Ovary (tissue), 10 donors: ENCODE results near the gene AMDHD1. TPM values are rescaled to one million over a fixed set of nuclear protein-coding genes. Genes with fewer than 3 reads are reported as not detected.
A peak's percentile ranks its signal among the peaks of the same experiment; 100 is the strongest.

Experiments used
- DNase-seq, 5 donors: peaks; one replicate each; pipeline ENCODE4 v3.0.0-alpha.2; 2019 to 2020
- H3K27ac ChIP-seq, 2 donors: fragments of 200-600 bp; one replicate each; pipeline versions ENCODE4 v1.5.1 to v1.8.0; 2019 to 2022
- H3K27me3 ChIP-seq: fragments of 200-600 bp; one replicate; pipeline ENCODE4 v1.8.0; 2022
- H3K36me3 ChIP-seq: fragments of 200-600 bp; sonication (generic); one replicate; pipeline ENCODE4 v1.5.1; 2019
- H3K4me1 ChIP-seq: one replicate; pipeline ENCODE4 v1.8.1; 2013; ENCODE audit warnings: mild to moderate bottlenecking, moderate library complexity; ENCODE audit not compliant: insufficient read depth
- H3K4me3 ChIP-seq: fragments of 200-600 bp; sonication (generic); one replicate; pipeline ENCODE4 v1.5.1; 2017
- H3K9me3 ChIP-seq, 2 donors: fragments of 200-600 bp in 1 of 2; sonication (generic) in 1 of 2; one replicate each; pipeline versions ENCODE4 v1.5.1 to v1.8.1; 2013 to 2019; ENCODE audit warnings: mild to moderate bottlenecking in 1 of 2, moderate library complexity in 1 of 2
- CTCF ChIP-seq, 3 donors: fragments of 450-650 bp in 2 of 3; fragments of 200-600 bp in 1 of 3; IDR thresholded peaks; one replicate each; pipeline versions ENCODE4 v1.5.1 to v1.8.0; 2016 to 2022; ENCODE audit warnings: antibody characterized with exemption in 3 of 3, mild to moderate bottlenecking in 1 of 3
- EP300 ChIP-seq: sonication (generic); formaldehyde crosslinking; IDR thresholded peaks from one replicate; pipeline ENCODE4 v1.6.1; 2017; ENCODE audit warnings: antibody characterized with exemption
- POLR2A ChIP-seq: fragments of 450-650 bp; IDR thresholded peaks from one replicate; pipeline ENCODE4 v1.6.1; 2017; ENCODE audit warnings: antibody characterized with exemption, mild to moderate bottlenecking, moderate library complexity
- WGBS, 3 donors: extraction: QIAGEN DNeasy Blood & Tissue Kit in 1 of 3; methylation state at CpG; one replicate each; pipeline versions ENCODE4 v1.1.5 to v1.1.7; 2013 to 2017; 5-methylcytosine and 5-hydroxymethylcytosine counted together
- intact Hi-C, 4 donors: fragments of 100-400 bp; cut with DNase I; formaldehyde crosslinking; loops; one replicate each; pipeline versions ENCODE4 v1.11.0 to v1.15.1; 2022 to 2023
- long read RNA-seq, 3 donors: library from polyadenylated mRNA in 2 of 3; unstranded in 2 of 3; transcript quantifications; one replicate each; pipeline ENCODE4 v2.0.0 and lab custom pipeline, GENCODE V29; 2021 to 2026
- polyA plus RNA-seq, 2 donors: library from polyadenylated mRNA; stranded (reverse); fragments of 200-250 nt in 1 of 2; fragments of 350-450 nt in 1 of 2; fragmentation: Illumina TruSeq in 1 of 2; extraction: RNeasy Lipid Tissue Mini Kit (QIAGEN cat#74804) in 1 of 2; gene quantifications; one replicate each; pipeline ENCODE4 v1.2.3, GENCODE V29; 2013 to 2014
- total RNA-seq, 7 donors: library from RNA; depleted of rRNA in 2 of 7; stranded (reverse); fragments of >200 nt in 2 of 7; fragmentation: NEBNext Ultra II Directional in 3 of 7; extraction: Animal tissue kit (Norgen Biotek cat#: 25700) in 3 of 7; gene quantifications; one replicate each; pipeline versions ENCODE4 v1.1.0 to v1.2.4, GENCODE V29; 2016 to 2023
- donor health status: DM: no; HTN: no; CAD: no; lungs with moderate emphysema.
- donor health status: DM: no; HTN: no; CAD: no.
- donor health status: Bipolar disorder and iron deficiency.
- donor health status: DM: yes; HTN: yes; CAD: no.
- donor health status: DM: no; HTN: no; CAD: no.
- donor health status: DM: yes; HTN: yes; CAD: no.

Gene AMDHD1
- total RNA-seq = under 1 TPM in 3 of 7 donors, not detected in 4; 0.37 to 0.71 (median 0.57) TPM
- 1 to 10 TPM in 1 of 2 donors, under 1 TPM in 1; 0.13 to 6.1 TPM for polyA plus RNA-seq
- long read RNA-seq, donor 1 = 0 reads
- long read RNA-seq, donor 2 = 0 reads
- long read RNA-seq, donor 3 = 0 reads

GRCh38 chr12:95943330-95943842, at the start of gene AMDHD1:
AMDHD1 (plus strand) TSS chr12:95943331; CDS start chr12:95943399, 68 bp downstream.
- Histone ChIP-seq H3K4me3 (peak within 1 kb of the TSS; percentile 65), H3K27ac (peak within 1 kb of the TSS; percentile 21 to 34), H3K36me3 (no peaks in the 10 kb centered on the region), H3K9me3 (no peaks in the 10 kb centered on the region), H3K4me1 (no peaks in the 10 kb centered on the region), H3K27me3 (no peaks in the 10 kb centered on the region)
- 0 to 4% (median 1%) methylated on average over 8 to 38 of the region's 38 CpGs for WGBS, 3 donors
- peak in 4 of 5 donors; percentile 32 to 57 (median 38) for DNase-seq
- intact Hi-C loops = no loop called here
- TF ChIP-seq CTCF (IDR thresholded peaks at IDR 0.05) (peak in 1 of 3 donors; percentile 8), EP300 (no peak)

GRCh38 chr12:95896846-95897245, 46.3 kb upstream of the AMDHD1 start:
- H3K27ac ChIP-seq = no peak overlapping the region
- WGBS, 3 donors = 79 to 93% (median 89%) methylated on average over 4 of the region's 4 CpGs
- no peaks in the 10 kb centered on the region for H3K27me3 ChIP-seq
- no peak for TF ChIP-seq EP300
- TF ChIP-seq POLR2A = no peak
- TF ChIP-seq CTCF (IDR thresholded peaks at IDR 0.05) = no peak
- H3K36me3 ChIP-seq = no peaks in the 10 kb centered on the region
- H3K9me3 ChIP-seq = no peaks in the 10 kb centered on the region
- H3K4me1 ChIP-seq = no peaks in the 10 kb centered on the region
- DNase-seq = no peak
- intact Hi-C loops = no loop called here
- no peak overlapping the region for H3K4me3 ChIP-seq

GRCh38 chr12:95898081-95898480, 45.0 kb upstream of the AMDHD1 start:
- H3K27ac ChIP-seq = no peak overlapping the region
- 52 to 63% (median 63%) methylated on average over 4 of the region's 4 CpGs for WGBS, 3 donors
- H3K36me3 ChIP-seq = no peaks in the 10 kb centered on the region
- intact Hi-C loops = no loop called here
- DNase-seq = no peak
- no peaks in the 10 kb centered on the region for H3K27me3 ChIP-seq
- no peak overlapping the region for H3K4me3 ChIP-seq
- H3K9me3 ChIP-seq = no peaks in the 10 kb centered on the region
- TF ChIP-seq POLR2A = no peak
- TF ChIP-seq CTCF (IDR thresholded peaks at IDR 0.05) = no peak
- no peak for TF ChIP-seq EP300
- H3K4me1 ChIP-seq = no peaks in the 10 kb centered on the region

GRCh38 chr12:95908573-95908972, 34.6 kb upstream of the AMDHD1 start:
- Histone ChIP-seq H3K4me1 (no peaks in the 10 kb centered on the region), H3K27ac (no peak overlapping the region), H3K36me3 (no peaks in the 10 kb centered on the region), H3K4me3 (no peak overlapping the region), H3K9me3 (no peaks in the 10 kb centered on the region), H3K27me3 (no peaks in the 10 kb centered on the region)
- TF ChIP-seq POLR2A (no peak), CTCF (IDR thresholded peaks at IDR 0.05) (no peak), EP300 (no peak)
- no peak for DNase-seq
- intact Hi-C loops = no loop called here
